Gastroesophageal sphincter (tissue), 4 donors: Measurements from ENCODE around the gene GPANK1. TPM values are rescaled to one million over a fixed set of nuclear protein-coding genes. Genes with fewer than 3 reads are reported as not detected.
A peak's percentile ranks its signal among the peaks of the same experiment; 100 is the strongest.

ENCODE experiments used
- ATAC-seq: fragments of 150-250 bp; one replicate; pipeline ENCODE4 v1.9.1; 2016; ENCODE audit warnings: mild to moderate bottlenecking, moderate library complexity
- H3K27ac ChIP-seq, 4 donors: fragments of 200-600 bp; sonication (generic) in 3 of 4; 1 replicate in 3 of 4; 2 replicates in 1 of 4; pipeline ENCODE4 v1.5.1; 2016 to 2019
- H3K27me3 ChIP-seq: fragments of 200-600 bp; sonication (generic); one replicate; pipeline ENCODE4 v1.5.1; 2019
- H3K36me3 ChIP-seq, 2 donors: fragments of 200-600 bp; sonication (generic); one replicate each; pipeline ENCODE4 v1.5.1; 2019; ENCODE audit warnings: control low read depth in 1 of 2
- H3K4me1 ChIP-seq, 3 donors: fragments of 200-600 bp; sonication (generic); 1 replicate in 2 of 3; 2 replicates in 1 of 3; pipeline ENCODE4 v1.5.1; 2016 to 2019; ENCODE audit warnings: control low read depth in 2 of 3
- H3K4me3 ChIP-seq, 2 donors: fragments of 200-600 bp; sonication (generic); one replicate each; pipeline ENCODE4 v1.5.1; 2019; ENCODE audit warnings: mild to moderate bottlenecking in 1 of 2, moderate library complexity in 1 of 2
- H3K9me3 ChIP-seq, 3 donors: fragments of 200-600 bp; sonication (generic); one replicate each; pipeline ENCODE4 v1.5.1; 2017 to 2019; ENCODE audit warnings: control low read depth in 2 of 3
- EP300 ChIP-seq: sonication (generic); formaldehyde crosslinking; IDR thresholded peaks from one replicate; pipeline ENCODE4 v1.6.1; 2017; ENCODE audit warnings: antibody characterized with exemption, mild to moderate bottlenecking
- POLR2A ChIP-seq, 2 donors: fragments of 450-650 bp; IDR thresholded peaks; one replicate each; pipeline ENCODE4 v1.6.1; 2017; ENCODE audit warnings: antibody characterized with exemption in 2 of 2, mild to moderate bottlenecking in 2 of 2, moderate library complexity in 1 of 2
- POLR2AphosphoS5 ChIP-seq: sonication (generic); formaldehyde crosslinking; IDR thresholded peaks from one replicate; pipeline ENCODE4 v1.6.1; 2017; ENCODE audit warnings: antibody characterized with exemption
- WGBS, 2 donors: methylation state at CpG; one replicate each; pipeline ENCODE4 v1.1.5; 2018; ENCODE audit warnings: low coverage in 1 of 2; 5-methylcytosine and 5-hydroxymethylcytosine counted together
- total RNA-seq, 4 donors: library from RNA; depleted of rRNA; stranded (reverse); fragments of >200 nt; gene quantifications; one replicate each; pipeline ENCODE4 v1.1.0, GENCODE V29; 2016
- TF ChIP-seq, protein P1 (sequence below), 4 experiments: fragments of 200-600 bp in 2 of 4; fragments of 450-650 bp in 2 of 4; sonication (generic) in 1 of 4; IDR thresholded peaks; one replicate each; pipeline ENCODE4 v1.5.1; 2017 to 2019; ENCODE audit warnings: antibody characterized with exemption in 4 of 4, mild to moderate bottlenecking in 2 of 4, moderate library complexity in 2 of 4

The GPANK1 gene
- total RNA-seq, 4 donors from 2014 or later, result 17.1 to 22.3 (median 17.9) TPM

DNA sequence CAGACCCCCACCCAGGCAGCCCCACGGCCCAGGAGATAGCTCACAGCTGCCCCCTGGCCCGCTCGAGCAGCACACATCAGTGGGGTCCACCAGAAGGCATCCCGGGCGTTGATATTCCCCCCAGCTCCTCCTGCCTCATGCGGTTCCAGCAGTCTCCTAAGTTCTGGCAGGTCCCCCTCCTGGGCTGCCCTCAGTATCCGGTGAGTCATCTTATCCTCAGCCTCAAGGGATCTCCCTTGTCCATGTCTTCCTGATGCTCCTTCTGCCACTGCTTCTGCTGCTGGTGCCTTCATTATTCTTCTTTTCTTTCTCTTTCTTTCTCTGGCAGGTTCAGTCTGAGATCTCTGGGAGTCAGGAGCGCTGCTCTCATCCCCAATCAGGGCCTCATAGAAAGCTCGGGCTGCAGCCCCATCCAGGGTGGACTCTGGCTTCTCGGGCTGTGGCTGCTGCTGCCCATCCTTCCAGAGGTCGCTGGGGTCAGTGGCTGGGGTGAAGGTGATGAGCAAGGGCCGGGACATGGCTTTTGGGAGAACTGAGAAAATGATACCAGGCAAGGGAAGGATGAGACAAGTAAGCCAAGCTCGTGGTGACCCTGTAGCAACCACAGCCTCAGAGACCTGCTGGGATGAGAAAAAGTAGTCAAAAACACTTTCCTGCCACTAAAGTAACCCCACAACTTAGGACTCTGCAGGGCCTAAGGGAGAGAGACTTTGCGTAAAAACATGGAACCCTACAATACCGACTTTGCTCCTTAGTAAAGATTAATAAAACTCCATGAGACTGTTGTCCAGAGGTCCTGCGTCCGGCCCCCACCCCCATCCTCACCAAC, 622 bp downstream of the GPANK1 start:
- ATAC-seq, result peak; percentile 21
- WGBS, 2 donors, result 0 to 3% methylated on average over 7 to 9 of the region's 17 CpGs
- Histone ChIP-seq H3K4me3 (peak overlapping the region; percentile 55 to 67), H3K4me1 (peaks cover 3 to 77% (median 34%) of the 10 kb centered on the region in 3 donors), H3K27ac (peak overlapping the region; percentile 95 to 98 (median 96)), H3K9me3 (no peaks in the 10 kb centered on the region), H3K27me3 (no peaks in the 10 kb centered on the region), H3K36me3 (peaks cover 0 to 45% of the 10 kb centered on the region in 2 donors)
- no peak for TF ChIP-seq POLR2AphosphoS5
- TF ChIP-seq, protein P1, sequence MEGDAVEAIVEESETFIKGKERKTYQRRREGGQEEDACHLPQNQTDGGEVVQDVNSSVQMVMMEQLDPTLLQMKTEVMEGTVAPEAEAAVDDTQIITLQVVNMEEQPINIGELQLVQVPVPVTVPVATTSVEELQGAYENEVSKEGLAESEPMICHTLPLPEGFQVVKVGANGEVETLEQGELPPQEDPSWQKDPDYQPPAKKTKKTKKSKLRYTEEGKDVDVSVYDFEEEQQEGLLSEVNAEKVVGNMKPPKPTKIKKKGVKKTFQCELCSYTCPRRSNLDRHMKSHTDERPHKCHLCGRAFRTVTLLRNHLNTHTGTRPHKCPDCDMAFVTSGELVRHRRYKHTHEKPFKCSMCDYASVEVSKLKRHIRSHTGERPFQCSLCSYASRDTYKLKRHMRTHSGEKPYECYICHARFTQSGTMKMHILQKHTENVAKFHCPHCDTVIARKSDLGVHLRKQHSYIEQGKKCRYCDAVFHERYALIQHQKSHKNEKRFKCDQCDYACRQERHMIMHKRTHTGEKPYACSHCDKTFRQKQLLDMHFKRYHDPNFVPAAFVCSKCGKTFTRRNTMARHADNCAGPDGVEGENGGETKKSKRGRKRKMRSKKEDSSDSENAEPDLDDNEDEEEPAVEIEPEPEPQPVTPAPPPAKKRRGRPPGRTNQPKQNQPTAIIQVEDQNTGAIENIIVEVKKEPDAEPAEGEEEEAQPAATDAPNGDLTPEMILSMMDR (IDR thresholded peaks at IDR 0.05), result no peak
- no peak for TF ChIP-seq EP300

DNA sequence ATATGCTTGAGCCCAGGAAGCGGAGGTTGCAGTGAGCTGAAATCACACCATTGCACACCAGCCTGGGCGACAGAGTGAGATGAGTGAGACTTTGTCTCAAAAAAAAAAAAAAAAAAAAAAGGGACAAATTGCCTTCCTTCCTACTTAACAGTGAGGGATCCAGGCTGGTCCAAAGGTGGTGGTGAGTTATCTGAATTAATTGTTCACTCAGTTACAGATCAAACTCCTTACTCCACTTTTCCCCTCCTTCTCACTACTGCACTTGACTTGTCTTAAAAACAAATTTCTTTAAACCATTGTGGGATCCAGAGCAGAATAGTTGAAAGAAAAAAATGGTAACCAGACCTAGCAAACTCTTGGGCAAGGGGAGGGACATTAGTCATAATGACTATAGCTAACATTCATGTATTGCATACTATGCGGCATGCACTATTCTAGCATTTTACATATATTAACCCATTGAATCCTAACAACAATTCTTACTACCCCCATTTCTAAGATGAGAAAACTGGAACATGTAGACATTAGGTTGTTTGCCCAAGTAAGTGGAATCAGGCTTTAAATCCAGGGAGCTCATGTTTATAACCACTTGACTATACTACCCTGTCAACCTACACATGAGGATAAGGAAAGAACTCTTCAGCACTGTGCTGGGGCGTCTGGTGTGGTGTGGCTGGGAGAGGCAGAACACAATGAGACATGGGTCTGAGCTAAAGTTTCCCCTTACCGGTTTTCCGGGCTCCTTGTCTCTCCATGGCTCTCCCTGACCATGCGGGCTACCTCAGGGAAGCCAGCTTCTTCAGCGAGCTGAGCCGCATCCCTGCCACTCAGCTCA, 1.5 kb downstream of the GPANK1 start:
- Histone ChIP-seq H3K36me3 (peaks cover 0 to 39% of the 10 kb centered on the region in 2 donors), H3K27me3 (no peaks in the 10 kb centered on the region), H3K9me3 (no peaks in the 10 kb centered on the region), H3K27ac (peak overlapping the region; percentile 95 to 98 (median 96)), H3K4me3 (peak overlapping the region; percentile 55 to 67), H3K4me1 (peaks cover 8 to 77% (median 42%) of the 10 kb centered on the region in 3 donors)
- WGBS, 2 donors, result 17 to 57% methylated on average over 1 to 2 of the region's 9 CpGs
- no peak for ATAC-seq
- TF ChIP-seq EP300 (no peak), POLR2A (IDR thresholded peaks at IDR 0.05) (no peak), POLR2AphosphoS5 (no peak)
- TF ChIP-seq, protein P1 (IDR thresholded peaks at IDR 0.05), result no peak

DNA sequence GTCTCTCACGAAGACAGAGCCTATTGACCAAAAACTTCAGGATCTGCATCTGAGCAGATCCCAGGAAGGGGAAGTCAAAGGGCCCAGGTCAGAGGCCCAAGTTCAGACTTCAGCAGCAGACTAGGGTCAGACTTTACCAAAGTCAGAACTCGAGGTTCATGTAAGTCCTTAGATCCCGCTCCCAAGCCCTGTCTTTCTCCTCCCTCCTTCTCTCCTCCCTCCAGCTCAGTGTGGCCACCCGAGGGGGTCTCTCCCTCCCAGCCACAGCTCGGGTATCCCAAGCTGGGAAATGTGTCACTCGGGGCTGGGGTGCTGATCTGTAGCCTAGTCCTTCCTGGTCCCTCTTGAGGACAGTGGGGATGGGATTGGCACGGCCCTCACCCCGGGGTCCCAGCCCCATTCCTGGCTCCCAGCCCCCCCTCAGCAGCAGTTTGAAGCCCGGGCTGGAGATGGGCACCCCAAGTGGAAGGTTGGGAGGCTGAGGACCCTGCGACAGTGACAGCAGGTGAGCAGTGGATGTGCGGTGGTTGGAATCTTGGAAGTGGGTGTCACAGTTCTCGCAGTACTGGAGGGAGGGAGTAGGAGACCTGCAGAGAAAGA, 2.6 kb downstream of the GPANK1 start:
- TF ChIP-seq, protein P1 (IDR thresholded peaks at IDR 0.05), result no peak
- TF ChIP-seq POLR2AphosphoS5, result no peak
- no peak for TF ChIP-seq POLR2A (IDR thresholded peaks at IDR 0.05)
- no peak for TF ChIP-seq EP300
- Histone ChIP-seq H3K27ac (peak overlapping the region in 3 of 4 donors; percentile 9 to 19 (median 17)), H3K4me1 (peaks cover 8 to 77% (median 45%) of the 10 kb centered on the region in 3 donors), H3K9me3 (no peaks in the 10 kb centered on the region), H3K27me3 (no peaks in the 10 kb centered on the region), H3K4me3 (no peak overlapping the region), H3K36me3 (peaks cover 0 to 39% of the 10 kb centered on the region in 2 donors)
- ATAC-seq, result no peak
- 97 to 100% methylated on average over 2 to 5 of the region's 12 CpGs for WGBS, 2 donors

DNA sequence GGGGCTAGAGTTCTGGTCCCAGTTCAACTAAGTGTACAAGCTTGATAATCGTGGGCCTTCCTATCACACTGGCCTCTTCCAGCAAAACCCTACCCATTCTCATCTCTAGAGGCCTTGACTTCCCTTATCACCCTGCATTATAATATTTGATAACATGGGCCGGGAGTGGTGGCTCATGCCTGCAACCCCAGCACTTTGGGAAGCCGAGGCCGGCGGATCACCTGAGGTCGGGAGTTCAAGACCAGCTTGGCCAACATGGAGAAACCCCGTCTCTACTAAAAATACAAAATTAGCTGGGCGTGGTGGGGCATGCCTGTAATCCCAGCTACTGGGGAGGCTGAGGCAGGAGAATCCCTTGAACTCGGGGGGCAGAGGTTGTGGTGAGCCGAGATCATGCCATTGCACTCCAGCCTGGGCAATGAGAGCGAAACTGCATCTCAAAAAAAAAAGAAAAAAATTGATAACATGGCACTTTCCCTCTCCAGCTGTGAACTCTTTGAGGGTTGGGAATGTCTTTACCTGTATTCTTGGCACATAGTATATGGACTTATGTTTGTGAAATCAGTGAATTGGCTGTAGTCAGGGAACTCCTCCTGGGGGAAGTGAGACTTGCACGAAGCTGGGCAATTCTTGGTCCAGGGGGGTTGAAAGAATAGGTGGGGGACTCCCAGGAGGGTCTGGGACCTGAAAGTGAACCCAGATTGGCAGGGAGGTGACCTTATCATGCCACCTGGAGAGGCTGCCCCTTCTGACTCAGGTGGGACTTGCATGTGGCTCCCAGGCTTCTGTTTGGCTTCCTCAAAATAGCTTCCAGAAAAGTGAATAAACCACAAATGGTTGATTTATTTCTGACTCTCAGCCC, 3.3 kb downstream of the GPANK1 start:
- Histone ChIP-seq H3K4me1 (peaks cover 8 to 77% (median 37%) of the 10 kb centered on the region in 3 donors), H3K4me3 (peak overlapping the region in 1 of 2 donors; percentile 81), H3K36me3 (peaks cover 0 to 42% of the 10 kb centered on the region in 2 donors), H3K27me3 (no peaks in the 10 kb centered on the region), H3K27ac (peak overlapping the region; percentile 50 to 89 (median 86)), H3K9me3 (no peaks in the 10 kb centered on the region)
- WGBS, 2 donors, result 51 to 81% methylated on average over 4 to 5 of the region's 12 CpGs
- no peak for ATAC-seq
- TF ChIP-seq, protein P1 (IDR thresholded peaks at IDR 0.05), result no peak
- TF ChIP-seq EP300 (no peak), POLR2A (IDR thresholded peaks at IDR 0.05) (no peak), POLR2AphosphoS5 (no peak)
